Transverse colon (tissue), 4 donors: ENCODE results near the gene WASHC2C.
"Not testable (repeated sequence)": the region's sequence is repeated elsewhere in the genome, so short reads cannot be mapped to it uniquely, and the experiment has no call there.

Experiments
- POLR2AphosphoS5 ChIP-seq, 3 donors: sonication (generic); formaldehyde crosslinking; IDR thresholded peaks; one replicate each; pipeline ENCODE4 v1.6.1; 2016; ENCODE audit warnings: antibody characterized with exemption in 3 of 3
- TF ChIP-seq, protein P1 (sequence below), 5 experiments: fragments of 200-600 bp in 3 of 5; fragments of 450-650 bp in 2 of 5; sonication (generic) in 3 of 5; IDR thresholded peaks; 1 replicate in 2 of 5; 2 replicates in 3 of 5; pipeline ENCODE4 v1.5.1; 2016 to 2017; ENCODE audit warnings: antibody characterized with exemption in 5 of 5, inconsistent platforms in 3 of 5, mild to moderate bottlenecking in 2 of 5, moderate library complexity in 1 of 5

DNA sequence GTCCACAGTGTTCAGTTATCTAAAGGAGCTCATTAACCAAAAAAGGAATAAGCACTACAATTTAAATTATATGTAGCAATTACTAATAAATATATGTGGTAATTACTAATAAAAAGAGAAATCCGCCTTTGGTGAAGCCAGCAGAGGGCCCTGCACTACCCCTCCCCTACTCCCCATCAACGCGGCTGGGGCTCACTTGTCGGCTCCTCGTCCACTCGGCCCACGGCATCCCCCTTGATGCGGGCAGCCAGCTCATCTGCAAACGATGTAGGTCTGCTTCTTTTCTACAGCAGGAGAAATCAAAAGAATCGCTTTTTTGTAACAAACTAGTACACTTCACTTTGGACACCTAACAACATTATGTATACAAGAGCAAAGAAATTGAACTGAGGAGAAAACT, 5.6 kb upstream of the WASHC2C start:
- TF ChIP-seq POLR2AphosphoS5 (IDR thresholded peaks at IDR 0.05): not testable (repeated sequence)
- TF ChIP-seq, protein P1, sequence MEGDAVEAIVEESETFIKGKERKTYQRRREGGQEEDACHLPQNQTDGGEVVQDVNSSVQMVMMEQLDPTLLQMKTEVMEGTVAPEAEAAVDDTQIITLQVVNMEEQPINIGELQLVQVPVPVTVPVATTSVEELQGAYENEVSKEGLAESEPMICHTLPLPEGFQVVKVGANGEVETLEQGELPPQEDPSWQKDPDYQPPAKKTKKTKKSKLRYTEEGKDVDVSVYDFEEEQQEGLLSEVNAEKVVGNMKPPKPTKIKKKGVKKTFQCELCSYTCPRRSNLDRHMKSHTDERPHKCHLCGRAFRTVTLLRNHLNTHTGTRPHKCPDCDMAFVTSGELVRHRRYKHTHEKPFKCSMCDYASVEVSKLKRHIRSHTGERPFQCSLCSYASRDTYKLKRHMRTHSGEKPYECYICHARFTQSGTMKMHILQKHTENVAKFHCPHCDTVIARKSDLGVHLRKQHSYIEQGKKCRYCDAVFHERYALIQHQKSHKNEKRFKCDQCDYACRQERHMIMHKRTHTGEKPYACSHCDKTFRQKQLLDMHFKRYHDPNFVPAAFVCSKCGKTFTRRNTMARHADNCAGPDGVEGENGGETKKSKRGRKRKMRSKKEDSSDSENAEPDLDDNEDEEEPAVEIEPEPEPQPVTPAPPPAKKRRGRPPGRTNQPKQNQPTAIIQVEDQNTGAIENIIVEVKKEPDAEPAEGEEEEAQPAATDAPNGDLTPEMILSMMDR (IDR thresholded peaks at IDR 0.05): not testable (repeated sequence)
